Uterus (tissue), 4 donors: ENCODE results near the gene NTF3. TPM values are rescaled to one million over a fixed set of nuclear protein-coding genes. Genes with fewer than 3 reads are reported as not detected.

Source experiments
- DNase-seq, 2 donors: peaks; one replicate each; pipeline ENCODE4 v3.0.0-alpha.2; 2019 to 2020
- H3K27ac ChIP-seq, 2 donors: fragments of 200-600 bp; sonication (generic); 1 replicate in 1 of 2; 2 replicates in 1 of 2; pipeline ENCODE4 v1.5.1; 2016 to 2018
- H3K27me3 ChIP-seq, 2 donors: fragments of 200-600 bp; sonication (generic); one replicate each; pipeline ENCODE4 v1.5.1; 2018 to 2019; ENCODE audit warnings: control low read depth in 1 of 2
- H3K36me3 ChIP-seq, 2 donors: fragments of 200-600 bp; sonication (generic); one replicate each; pipeline ENCODE4 v1.5.1; 2019; ENCODE audit warnings: control low read depth in 1 of 2
- H3K4me1 ChIP-seq, 2 donors: fragments of 200-600 bp; sonication (generic); one replicate each; pipeline ENCODE4 v1.5.1; 2018 to 2019; ENCODE audit warnings: control low read depth in 1 of 2
- H3K4me3 ChIP-seq, 2 donors: fragments of 200-600 bp; sonication (generic); 1 replicate in 1 of 2; 2 replicates in 1 of 2; pipeline ENCODE4 v1.5.1; 2018 to 2019; ENCODE audit warnings: mild to moderate bottlenecking in 1 of 2
- H3K9me3 ChIP-seq, 2 donors: fragments of 200-600 bp; sonication (generic); one replicate each; pipeline ENCODE4 v1.5.1; 2019; ENCODE audit warnings: control low read depth in 1 of 2
- CTCF ChIP-seq, 4 experiments: fragments of 200-600 bp in 2 of 4; fragments of 450-650 bp in 2 of 4; sonication (generic) in 2 of 4; IDR thresholded peaks; one replicate each; pipeline ENCODE4 v1.5.1; 2016 to 2019; ENCODE audit warnings: antibody characterized with exemption in 4 of 4, mild to moderate bottlenecking in 2 of 4, moderate library complexity in 1 of 4
- POLR2A ChIP-seq, 2 donors: fragments of 450-650 bp; IDR thresholded peaks; one replicate each; pipeline ENCODE4 v1.6.1; 2016; ENCODE audit warnings: antibody characterized with exemption in 2 of 2, mild to moderate bottlenecking in 1 of 2, moderate library complexity in 1 of 2
- intact Hi-C: fragments of 100-400 bp; cut with DNase I; formaldehyde crosslinking; loops from one replicate; pipeline ENCODE4 v1.15.1; 2023; ENCODE audit warnings: low total_unique reads
- total RNA-seq, 4 donors: library from RNA; depleted of rRNA in 3 of 4; stranded (reverse); fragments of >200 nt in 3 of 4; gene quantifications; one replicate each; pipeline versions ENCODE4 v1.1.0 to v1.2.4, GENCODE V29; 2014 to 2023
- donor health status: DM: yes; HTN: yes; CAD: no.

The NTF3 gene
- total RNA-seq, 4 donors from 2014 or later: 0.26 to 7.1 (median 3.5) TPM; not detected in 1

- no peaks in the 10 kb centered on the region for H3K36me3 ChIP-seq
- no peaks in the 10 kb centered on the region for H3K9me3 ChIP-seq
- DNase-seq: no peak
- no peak overlapping the region for H3K4me3 ChIP-seq
- no peaks in the 10 kb centered on the region for H3K27me3 ChIP-seq
- H3K27ac ChIP-seq: no peak overlapping the region
- no peak for TF ChIP-seq CTCF (IDR thresholded peaks at IDR 0.05)
- no peak for TF ChIP-seq POLR2A (IDR thresholded peaks at IDR 0.05)
- H3K4me1 ChIP-seq: no peaks in the 10 kb centered on the region
- intact Hi-C loops: no loop called here
These were observed 68.4 kb downstream of the NTF3 start for GRCh38 chr12:5500331-5500659.

- intact Hi-C loops: no loop called here
- H3K9me3 ChIP-seq: no peaks in the 10 kb centered on the region
- no peaks in the 10 kb centered on the region for H3K36me3 ChIP-seq
- TF ChIP-seq POLR2A (IDR thresholded peaks at IDR 0.05) (no peak), CTCF (IDR thresholded peaks at IDR 0.05) (no peak)
- no peaks in the 10 kb centered on the region for H3K27me3 ChIP-seq
- DNase-seq: no peak
- H3K4me3 ChIP-seq: no peak overlapping the region
- no peak overlapping the region for H3K27ac ChIP-seq
- H3K4me1 ChIP-seq: no peaks in the 10 kb centered on the region
These were observed 71.9 kb downstream of the NTF3 start for GRCh38 chr12:5503774-5504173.

- H3K4me3 ChIP-seq: no peak overlapping the region
- no peak for DNase-seq
- intact Hi-C loops: no loop called here
- no peaks in the 10 kb centered on the region for H3K36me3 ChIP-seq
- no peaks in the 10 kb centered on the region for H3K9me3 ChIP-seq
- H3K27ac ChIP-seq: no peak overlapping the region
- TF ChIP-seq POLR2A (IDR thresholded peaks at IDR 0.05): no peak
- no peaks in the 10 kb centered on the region for H3K4me1 ChIP-seq
- H3K27me3 ChIP-seq: no peaks in the 10 kb centered on the region
These were observed 73.2 kb downstream of the NTF3 start for GRCh38 chr12:5505116-5505515.

- no peak for TF ChIP-seq CTCF (IDR thresholded peaks at IDR 0.05)
- TF ChIP-seq POLR2A (IDR thresholded peaks at IDR 0.05): no peak
- no peak overlapping the region for H3K4me3 ChIP-seq
- no peak overlapping the region for H3K27ac ChIP-seq
- no peak for DNase-seq
- no peaks in the 10 kb centered on the region for H3K4me1 ChIP-seq
- intact Hi-C loops: no loop called here
- H3K36me3 ChIP-seq: no peaks in the 10 kb centered on the region
- H3K9me3 ChIP-seq: no peaks in the 10 kb centered on the region
- no peaks in the 10 kb centered on the region for H3K27me3 ChIP-seq
These were observed 73.8 kb downstream of the NTF3 start for GRCh38 chr12:5505751-5506150.

- intact Hi-C loops: no loop called here
- TF ChIP-seq CTCF (IDR thresholded peaks at IDR 0.05) (no peak), POLR2A (IDR thresholded peaks at IDR 0.05) (no peak)
- Histone ChIP-seq H3K4me1 (no peaks in the 10 kb centered on the region), H3K9me3 (no peaks in the 10 kb centered on the region), H3K27ac (no peak overlapping the region), H3K4me3 (no peak overlapping the region), H3K27me3 (no peaks in the 10 kb centered on the region), H3K36me3 (no peaks in the 10 kb centered on the region)
- no peak for DNase-seq
These were observed 74.4 kb downstream of the NTF3 start for GRCh38 chr12:5506295-5506694.

GRCh38 chr12:5506821-5507231 is 74.9 kb downstream of the NTF3 start:
- Histone ChIP-seq H3K36me3 (no peaks in the 10 kb centered on the region), H3K27me3 (no peaks in the 10 kb centered on the region), H3K4me1 (no peaks in the 10 kb centered on the region), H3K9me3 (no peaks in the 10 kb centered on the region), H3K4me3 (no peak overlapping the region), H3K27ac (no peak overlapping the region)
- intact Hi-C loops: no loop called here
- TF ChIP-seq CTCF (IDR thresholded peaks at IDR 0.05) (no peak), POLR2A (IDR thresholded peaks at IDR 0.05) (no peak)
- DNase-seq: no peak
